ENCODE results near the gene SPATA6L. TPM values are rescaled to one million over a fixed set of nuclear protein-coding genes. Genes with fewer than 3 reads are reported as not detected.

Gene SPATA6L
- total RNA-seq, 1 experiment from 2014 or later = 0.57 TPM

DNA sequence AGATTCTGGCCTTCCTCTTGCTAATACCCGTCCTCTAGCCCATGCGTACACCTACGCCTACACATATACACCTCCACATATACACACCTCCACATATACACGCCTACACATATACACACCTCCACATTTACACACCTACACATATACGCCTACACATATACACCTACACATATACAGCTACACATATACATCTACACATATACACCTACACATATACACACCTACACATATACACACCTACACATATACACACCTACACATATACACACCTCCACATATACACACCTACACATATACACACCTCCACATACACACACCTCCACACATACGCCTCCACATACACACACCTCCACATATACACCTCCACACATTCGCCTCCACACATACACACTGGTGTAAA lies 47.6 kb upstream of the SPATA6L start:
- ChIA-PET CTCF (no interaction called here), RAD21 (ENCODE audit: low non-redundant PET in 1 of 2, low total read pairs in 2 of 2, uncharacterized antibody in 2 of 2, unreplicated experiment in 2 of 2) (no interaction called here), POLR2A (no interaction called here)
- DNase-seq (ENCODE audit: low read depth, low spot score) = no peak
- H3K4me2 ChIP-seq (ENCODE audit: low read length) = no peak overlapping the region
- H3K27me3 ChIP-seq (ENCODE audit: insufficient read depth, low read length) = no peaks in the 10 kb centered on the region
- H3K27ac ChIP-seq (ENCODE audit: low read depth, low read length) = no peak overlapping the region
- intact Hi-C loops (cut with micrococcal nuclease) = no loop called here
- H4K20me1 ChIP-seq (ENCODE audit: insufficient read depth) = no peaks in the 10 kb centered on the region
- no peak overlapping the region for H3K4me3 ChIP-seq (replicated peaks in 1 of 2; ENCODE audit: low read depth in 1 of 2, low read length in 2 of 2)
- no peak for TF ChIP-seq SP1 (IDR thresholded peaks at IDR 0.05; ENCODE audit: low read depth)
- TF ChIP-seq RAD21 (IDR thresholded peaks at IDR 0.05; ENCODE audit: low read depth) = no peak
- TF ChIP-seq POLR2A (IDR thresholded peaks at IDR 0.05; ENCODE audit: borderline replicate concordance, extremely low read depth, insufficient read depth, insufficient read length) = no peak
- no peak for TF ChIP-seq EZH2phosphoT487 (IDR thresholded peaks at IDR 0.05; ENCODE audit: borderline replicate concordance)
- no peak for TF ChIP-seq ZFX (IDR thresholded peaks at IDR 0.05)
- TF ChIP-seq YY1 (IDR thresholded peaks at IDR 0.05; ENCODE audit: extremely low read depth, insufficient replicate concordance, low read depth, low read length) = no peak
- no peak overlapping the region for H3K9ac ChIP-seq (ENCODE audit: low read length)
- H3K79me2 ChIP-seq (ENCODE audit: insufficient read depth, low read length) = peaks cover 3% of the 10 kb centered on the region; the same call in 1 of the 2 replicates
- H3K4me1 ChIP-seq (ENCODE audit: control insufficient read depth in 1 of 2, insufficient read depth in 2 of 2, low read length in 2 of 2) = no peaks in the 10 kb centered on the region
- BruUV-seq (replicated peaks) = no TSS peak
- no peak overlapping the region for H2AFZ ChIP-seq (ENCODE audit: low read depth, low read length, poor library complexity, severe bottlenecking)
- no peak for ATAC-seq
- no peaks in the 10 kb centered on the region for H3K9me3 ChIP-seq (ENCODE audit: control insufficient read depth in 1 of 2, insufficient read depth in 1 of 2, low read depth in 1 of 2, low read length in 2 of 2)
- H3K36me3 ChIP-seq (ENCODE audit: control insufficient read depth in 1 of 2, insufficient read depth in 2 of 2, low read length in 2 of 2) = peaks cover 19 to 25% of the 10 kb centered on the region in 2 experiments; a peak in 3 of 4 replicates
- H3K9me2 ChIP-seq (ENCODE audit: insufficient read depth) = no peaks in the 10 kb centered on the region

DNA sequence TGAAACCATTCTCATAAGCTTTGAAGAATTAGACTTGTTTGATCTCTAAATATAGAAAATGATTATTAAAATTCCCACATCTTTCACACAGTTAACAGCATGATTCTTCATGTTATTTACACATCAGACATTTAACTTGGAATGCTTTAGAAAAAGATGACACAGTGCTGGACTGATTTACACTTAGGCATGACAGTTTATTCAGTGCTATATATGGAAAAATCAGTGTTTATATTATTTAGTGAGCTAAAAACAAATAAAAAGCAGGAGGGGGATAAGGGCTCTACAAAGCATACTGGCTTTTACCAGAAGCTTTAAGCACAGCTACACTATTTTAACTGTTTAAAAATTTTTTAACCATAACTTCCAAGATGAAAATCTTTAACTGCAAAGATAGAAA lies 43.1 kb upstream of the SPATA6L start:
- POLR2A ChIA-PET = no interaction called here
- no peaks in the 10 kb centered on the region for H3K4me1 ChIP-seq (ENCODE audit: control insufficient read depth in 1 of 2, insufficient read depth in 2 of 2, low read length in 2 of 2)
- BruUV-seq (replicated peaks) = no TSS peak
- no peaks in the 10 kb centered on the region; the same call in 1 of the 2 replicates for H4K20me1 ChIP-seq (ENCODE audit: insufficient read depth)
- H3K27ac ChIP-seq (ENCODE audit: low read depth, low read length) = no peak overlapping the region
- no peaks in the 10 kb centered on the region for H3K9me3 ChIP-seq (ENCODE audit: control insufficient read depth in 1 of 2, insufficient read depth in 1 of 2, low read depth in 1 of 2, low read length in 2 of 2)
- no peak overlapping the region for H3K4me2 ChIP-seq (ENCODE audit: low read length)
- no peak overlapping the region for H3K9ac ChIP-seq (ENCODE audit: low read length)
- CTCF ChIA-PET = no interaction called here
- no peaks in the 10 kb centered on the region for H3K9me2 ChIP-seq (ENCODE audit: insufficient read depth)
- peaks cover 14% of the 10 kb centered on the region in 2 experiments; a peak in 3 of 4 replicates for H3K36me3 ChIP-seq (ENCODE audit: control insufficient read depth in 1 of 2, insufficient read depth in 2 of 2, low read length in 2 of 2)
- intact Hi-C loops (cut with micrococcal nuclease) = no loop called here
- H3K4me3 ChIP-seq (replicated peaks in 1 of 2; ENCODE audit: low read depth in 1 of 2, low read length in 2 of 2) = no peak overlapping the region
- RAD21 ChIA-PET (ENCODE audit: low non-redundant PET in 1 of 2, low total read pairs in 2 of 2, uncharacterized antibody in 2 of 2, unreplicated experiment in 2 of 2) = no interaction called here
- TF ChIP-seq EGR1 (IDR thresholded peaks at IDR 0.05; ENCODE audit: low read depth) (no peak), SP1 (IDR thresholded peaks at IDR 0.05; ENCODE audit: low read depth) (no peak), TCF7L2 (IDR thresholded peaks at IDR 0.05; ENCODE audit: borderline replicate concordance, extremely low read depth, insufficient read depth, insufficient read length) (no peak), ZFX (IDR thresholded peaks at IDR 0.05) (no peak)
- TF ChIP-seq, protein P1, sequence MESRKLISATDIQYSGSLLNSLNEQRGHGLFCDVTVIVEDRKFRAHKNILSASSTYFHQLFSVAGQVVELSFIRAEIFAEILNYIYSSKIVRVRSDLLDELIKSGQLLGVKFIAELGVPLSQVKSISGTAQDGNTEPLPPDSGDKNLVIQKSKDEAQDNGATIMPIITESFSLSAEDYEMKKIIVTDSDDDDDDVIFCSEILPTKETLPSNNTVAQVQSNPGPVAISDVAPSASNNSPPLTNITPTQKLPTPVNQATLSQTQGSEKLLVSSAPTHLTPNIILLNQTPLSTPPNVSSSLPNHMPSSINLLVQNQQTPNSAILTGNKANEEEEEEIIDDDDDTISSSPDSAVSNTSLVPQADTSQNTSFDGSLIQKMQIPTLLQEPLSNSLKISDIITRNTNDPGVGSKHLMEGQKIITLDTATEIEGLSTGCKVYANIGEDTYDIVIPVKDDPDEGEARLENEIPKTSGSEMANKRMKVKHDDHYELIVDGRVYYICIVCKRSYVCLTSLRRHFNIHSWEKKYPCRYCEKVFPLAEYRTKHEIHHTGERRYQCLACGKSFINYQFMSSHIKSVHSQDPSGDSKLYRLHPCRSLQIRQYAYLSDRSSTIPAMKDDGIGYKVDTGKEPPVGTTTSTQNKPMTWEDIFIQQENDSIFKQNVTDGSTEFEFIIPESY (IDR thresholded peaks at IDR 0.05; ENCODE audit: extremely low read depth, insufficient replicate concordance, low read length) = no peak
- H3K27me3 ChIP-seq (ENCODE audit: insufficient read depth, low read length) = no peaks in the 10 kb centered on the region
- peaks cover 2% of the 10 kb centered on the region; the same call in 1 of the 2 replicates for H3K79me2 ChIP-seq (ENCODE audit: insufficient read depth, low read length)
- DNase-seq (ENCODE audit: low read depth, low spot score) = no peak
- no peak for ATAC-seq
- H2AFZ ChIP-seq (ENCODE audit: low read depth, low read length, poor library complexity, severe bottlenecking) = no peak overlapping the region

Measured in HCT116 (cell line).